GM12878 (cell line): Measurements from ENCODE around the gene REXO2. TPM values are rescaled to one million over a fixed set of nuclear protein-coding genes. Genes with fewer than 3 reads are reported as not detected.

Experiments used
- ATAC-seq: fragments of 200-7000 bp; cut with Tn5 transposase; 3 replicates; pipeline ENCODE4 v1.9.1; 2020; ENCODE audit warnings: mild to moderate bottlenecking, moderate library complexity
- BruUV-seq: library from RNA; stranded (reverse); fragments of 400-500 nt; replicated peaks from 2 replicates; lab custom pipeline; 2021; lab: Mats Ljungman, UMichigan
- CTCF ChIA-PET: fragments of 300-600 bp; sonication (Branson Sonifier 250); formaldehyde crosslinking; extraction: SDS; loops from one replicate; lab custom pipeline; 2021; ENCODE audit warnings: inconsistent platforms; lab: Yijun Ruan, JAX
- POLR2A ChIA-PET: fragments of 350-600 bp; formaldehyde crosslinking; extraction: SDS; loops from one replicate; lab custom pipeline; 2021; ENCODE audit warnings: inconsistent platforms; lab: Charles Lee
- RAD21 ChIA-PET: fragments of 300-600 bp; sonication (Branson Sonifier 250); formaldehyde crosslinking; loops from one replicate; lab custom pipeline; 2023; ENCODE audit warnings: antibody characterized with exemption; ENCODE audit not compliant: unreplicated experiment; lab: Charles Lee
- SMC1A ChIA-PET: fragments of 300-600 bp; sonication (Branson Sonifier 250); formaldehyde crosslinking; loops from one replicate; lab custom pipeline; 2023; ENCODE audit not compliant: unreplicated experiment, uncharacterized antibody; lab: Charles Lee
- DNase-seq: peaks from one replicate; pipeline ENCODE4 v3.0.0-alpha.2; 2011; ENCODE audit warnings: low read depth, low spot score
- FAIRE-seq: peaks from 3 replicates; lab custom pipeline; 2011; peaks lifted over from hg19 to GRCh38; lab: Jason Lieb, UNC
- H2AFZ ChIP-seq: 2 replicates; pipeline ENCODE4 v1.6.0; 2011; ENCODE audit warnings: low read depth, low read length, control low read depth; ENCODE audit not compliant: control insufficient read depth
- H3K27ac ChIP-seq: 2 replicates; pipeline ENCODE4 v1.5.1; 2011; ENCODE audit warnings: control low read depth; ENCODE audit not compliant: control insufficient read depth, insufficient read depth
- H3K27me3 ChIP-seq, 2 experiments: replicated peaks in 1 of 2; 2 replicates each; pipeline versions ENCODE4 v1.6.0 to v1.6.1; 2011; ENCODE audit warnings: low read length in 1 of 2; ENCODE audit not compliant: control insufficient read depth in 2 of 2, insufficient read depth in 2 of 2
- H3K36me3 ChIP-seq, 2 experiments: 2 replicates each; pipeline ENCODE4 v1.5.1; 2011; ENCODE audit warnings: low read length in 1 of 2; ENCODE audit not compliant: control insufficient read depth in 2 of 2, insufficient read depth in 2 of 2
- H3K4me1 ChIP-seq: 2 replicates; pipeline ENCODE4 v1.6.1; 2011; ENCODE audit warnings: mild to moderate bottlenecking, low read length, moderate library complexity, mixed read lengths; ENCODE audit not compliant: control insufficient read depth, insufficient read depth
- H3K4me2 ChIP-seq: 2 replicates; pipeline ENCODE4 v1.6.0; 2011; ENCODE audit warnings: control low read depth; ENCODE audit not compliant: control insufficient read depth, insufficient read depth
- H3K4me3 ChIP-seq: fragments of 200-600 bp; sonication (generic); 2 replicates; pipeline ENCODE4 v1.5.1; 2016
- H3K79me2 ChIP-seq: 2 replicates; pipeline ENCODE4 v1.6.0; 2011; ENCODE audit warnings: low read length; ENCODE audit not compliant: control insufficient read depth, insufficient read depth
- H3K9ac ChIP-seq: 2 replicates; pipeline ENCODE4 v1.8.0; 2011; ENCODE audit warnings: low read length, control low read depth, mixed read lengths; ENCODE audit not compliant: control insufficient read depth, insufficient read depth
- H3K9me3 ChIP-seq: replicated peaks from 3 replicates; pipeline ENCODE4 v1.5.1; 2011; ENCODE audit warnings: mild to moderate bottlenecking, low read length; ENCODE audit not compliant: control insufficient read depth, insufficient read depth
- H4K20me1 ChIP-seq: 2 replicates; pipeline ENCODE4 v1.6.0; 2011; ENCODE audit not compliant: control insufficient read depth, insufficient read depth
- ASH2L ChIP-seq: fragments of 300-600, 200-600 bp; sonication (generic); IDR thresholded peaks from 2 replicates; pipeline ENCODE4 v1.6.1; 2017; ENCODE audit warnings: low read depth, mild to moderate bottlenecking, borderline replicate concordance
- ATF7 ChIP-seq: fragments of 450-650 bp; IDR thresholded peaks from 2 replicates; pipeline ENCODE4 v1.6.1; 2016; ENCODE audit warnings: low read depth, mild to moderate bottlenecking
- CREB1 ChIP-seq: IDR thresholded peaks from 2 replicates; pipeline ENCODE4 v1.6.1; 2012; ENCODE audit warnings: low read depth, mild to moderate bottlenecking, inconsistent platforms
- EP300 ChIP-seq, 2 experiments: fragments of 150-350 bp in 1 of 2; IDR thresholded peaks; 2 replicates each; pipeline ENCODE4 v1.6.1; 2011 to 2012; ENCODE audit warnings: low read depth in 2 of 2, low read length in 2 of 2, borderline replicate concordance in 1 of 2, improper control_type of control experiment in 1 of 2, inconsistent platforms in 1 of 2; ENCODE audit not compliant: control insufficient read depth in 1 of 2
- JUND ChIP-seq: IDR thresholded peaks from 2 replicates; pipeline ENCODE4 v1.6.1; 2012; ENCODE audit warnings: low read depth, mild to moderate bottlenecking, low read length, improper control_type of control experiment, moderate library complexity
- KDM1A ChIP-seq: fragments of 200-600 bp; sonication (generic); IDR thresholded peaks from 2 replicates; pipeline ENCODE4 v1.6.1; 2016; ENCODE audit warnings: borderline replicate concordance
- MEF2A ChIP-seq: IDR thresholded peaks from 2 replicates; pipeline ENCODE4 v1.6.1; 2011; ENCODE audit warnings: low read depth, mild to moderate bottlenecking, low read length, moderate library complexity; ENCODE audit not compliant: insufficient read depth
- SREBF2 ChIP-seq: IDR thresholded peaks from 2 replicates; pipeline ENCODE4 v1.6.1; 2012; ENCODE audit warnings: mild to moderate bottlenecking, low read length
- STAT1 ChIP-seq: fragments of 450-650 bp; conservative IDR thresholded peaks from 2 replicates; pipeline ENCODE4 v1.6.1; 2014; ENCODE audit warnings: antibody characterized with exemption, mild to moderate bottlenecking
- ZNF207 ChIP-seq: fragments of 450-650 bp; IDR thresholded peaks from 2 replicates; pipeline ENCODE4 v1.6.1; 2014; ENCODE audit warnings: antibody characterized with exemption, mild to moderate bottlenecking, borderline replicate concordance
- WGBS: methylation state at CpG from one replicate; pipeline ENCODE4 v1.1.6; 2016; ENCODE audit warnings: low lambda C conversion rate; ENCODE audit not compliant: insufficient replicate concordance, insufficient coverage; ENCODE audit errors: missing lambda C conversion rate; 5-methylcytosine and 5-hydroxymethylcytosine counted together
- in situ Hi-C: fragments of 300-500 bp; cut with MboI; formaldehyde crosslinking; loops from 9 replicates; pipeline ENCODE4 v1.14.3; 2018; ENCODE audit warnings: mixed read lengths
- intact Hi-C: fragments of 100-400 bp; cut with micrococcal nuclease; formaldehyde crosslinking; loops from one replicate; pipeline ENCODE4 v1.14.2; 2022; ENCODE audit not compliant: unreplicated experiment
- polyA plus RNA-seq, 11 experiments: library from polyadenylated mRNA; depleted of rRNA in 4 of 11; unstranded in 6 of 11; stranded (reverse) in 5 of 11; fragments of >200 nt; fragmentation: Nextera tagmentation in 4 of 11; fragmentation: Illumina TruSeq in 1 of 11; extraction: Ambion mirVana in 4 of 11; extraction: Trizol in 1 of 11; gene quantifications; 1 replicate in 1 of 11; 2 replicates in 10 of 11; pipeline versions ENCODE4 v1.2.1 to v1.2.3, GENCODE V29; 2011 to 2016; ENCODE audit warnings: inconsistent platforms in 2 of 11, missing spikeins in 2 of 11, low read depth in 1 of 11
- total RNA-seq, 4 experiments: library from RNA; depleted of rRNA in 3 of 4; stranded (reverse); fragments of >200 nt in 3 of 4; fragmentation: Illumina TruSeq in 1 of 4; extraction: Trizol in 1 of 4; gene quantifications; 2 replicates each; pipeline versions ENCODE4 v1.2.1 to v1.2.3, GENCODE V29; 2013 to 2021
- TF ChIP-seq, protein P1 (sequence below): fragments of 450-650 bp; IDR thresholded peaks from 2 replicates; pipeline ENCODE4 v1.6.1; 2017; ENCODE audit warnings: mild to moderate bottlenecking
- TF ChIP-seq, protein P2 (sequence below): IDR thresholded peaks from 2 replicates; pipeline ENCODE4 v1.6.1; 2012; ENCODE audit warnings: low read length, inconsistent platforms
- TF ChIP-seq, protein P3 (sequence below): fragments of 450-650 bp; conservative IDR thresholded peaks from 2 replicates; pipeline ENCODE4 v1.6.1; 2017; ENCODE audit warnings: mild to moderate bottlenecking, moderate library complexity
- TF ChIP-seq, protein P4 (sequence below): IDR thresholded peaks from 2 replicates; pipeline ENCODE4 v1.6.1; 2011; ENCODE audit warnings: borderline replicate concordance, low read depth, mild to moderate bottlenecking, moderate library complexity, low read length; ENCODE audit not compliant: insufficient read depth, poor library complexity, severe bottlenecking

The REXO2 gene
- total and polyA plus RNA-seq, 10 of the 15 experiments (the other 5 are each of a cell fraction or from before 2014, with no cell fraction given): 3.3 to 12.5 (median 5.3) TPM

DNA sequence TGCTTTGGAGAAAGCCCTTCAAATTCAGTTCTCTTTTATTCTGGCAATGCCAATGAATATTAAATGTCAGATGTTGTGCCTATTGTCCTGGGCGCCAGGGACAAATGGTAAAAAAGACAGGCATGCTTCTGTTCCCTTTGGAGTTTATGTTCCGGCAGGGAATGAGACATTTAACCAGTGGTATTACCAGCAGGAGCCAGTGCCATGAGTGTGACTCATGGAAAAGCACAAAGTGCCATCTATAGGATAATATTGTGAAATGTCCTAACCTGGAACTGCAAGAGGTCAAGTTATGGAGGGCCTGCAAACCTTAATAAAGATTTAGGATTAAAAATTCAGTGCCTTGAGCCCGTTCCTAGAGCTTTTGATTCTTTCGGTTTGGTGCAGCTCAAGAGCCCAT is 39.5 kb downstream of the REXO2 start:
- Histone ChIP-seq H3K9me3 (peaks cover 1% of the 10 kb centered on the region; the same call in 1 of the 3 replicates), H3K27ac (no peak overlapping the region), H3K4me2 (no peak overlapping the region), H3K79me2 (no peaks in the 10 kb centered on the region), H3K36me3 (no peaks in the 10 kb centered on the region), H3K9ac (no peak overlapping the region), H4K20me1 (no peaks in the 10 kb centered on the region), H3K4me1 (no peaks in the 10 kb centered on the region), H3K4me3 (no peak overlapping the region), H3K27me3 (peaks cover 0 to 11% of the 10 kb centered on the region in 2 experiments; a peak in 3 of 4 replicates), H2AFZ (no peak overlapping the region)
- ATAC-seq (no peak), FAIRE-seq (no peak), DNase-seq (no peak)
- in situ Hi-C loops (no loop called here), intact Hi-C loops (no loop called here)
- ChIA-PET RAD21 (no interaction called here), CTCF (no interaction called here), SMC1A (interaction anchor here (0.6 kb wide), 1 partner anchor 34 kb away, joined by 3 read pairs; no protein-coding TSS in a partner anchor), POLR2A (no interaction called here)
- 24% methylated on average over 4 of the region's 4 CpGs for WGBS
- no TSS peak for BruUV-seq
- TF ChIP-seq, protein P1, sequence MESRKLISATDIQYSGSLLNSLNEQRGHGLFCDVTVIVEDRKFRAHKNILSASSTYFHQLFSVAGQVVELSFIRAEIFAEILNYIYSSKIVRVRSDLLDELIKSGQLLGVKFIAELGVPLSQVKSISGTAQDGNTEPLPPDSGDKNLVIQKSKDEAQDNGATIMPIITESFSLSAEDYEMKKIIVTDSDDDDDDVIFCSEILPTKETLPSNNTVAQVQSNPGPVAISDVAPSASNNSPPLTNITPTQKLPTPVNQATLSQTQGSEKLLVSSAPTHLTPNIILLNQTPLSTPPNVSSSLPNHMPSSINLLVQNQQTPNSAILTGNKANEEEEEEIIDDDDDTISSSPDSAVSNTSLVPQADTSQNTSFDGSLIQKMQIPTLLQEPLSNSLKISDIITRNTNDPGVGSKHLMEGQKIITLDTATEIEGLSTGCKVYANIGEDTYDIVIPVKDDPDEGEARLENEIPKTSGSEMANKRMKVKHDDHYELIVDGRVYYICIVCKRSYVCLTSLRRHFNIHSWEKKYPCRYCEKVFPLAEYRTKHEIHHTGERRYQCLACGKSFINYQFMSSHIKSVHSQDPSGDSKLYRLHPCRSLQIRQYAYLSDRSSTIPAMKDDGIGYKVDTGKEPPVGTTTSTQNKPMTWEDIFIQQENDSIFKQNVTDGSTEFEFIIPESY: no peak
- TF ChIP-seq MEF2A (no peak), SREBF2 (no peak), JUND (no peak), CREB1 (no peak), ASH2L (no peak), STAT1 (no peak), ATF7 (no peak), EP300 (IDR thresholded peaks at IDR 0.05; ENCODE audit: borderline replicate concordance in 1 of 2, control insufficient read depth in 1 of 2, low read depth in 2 of 2, low read length in 2 of 2) (no peak), KDM1A (no peak), ZNF207 (no peak)
- TF ChIP-seq, protein P2, sequence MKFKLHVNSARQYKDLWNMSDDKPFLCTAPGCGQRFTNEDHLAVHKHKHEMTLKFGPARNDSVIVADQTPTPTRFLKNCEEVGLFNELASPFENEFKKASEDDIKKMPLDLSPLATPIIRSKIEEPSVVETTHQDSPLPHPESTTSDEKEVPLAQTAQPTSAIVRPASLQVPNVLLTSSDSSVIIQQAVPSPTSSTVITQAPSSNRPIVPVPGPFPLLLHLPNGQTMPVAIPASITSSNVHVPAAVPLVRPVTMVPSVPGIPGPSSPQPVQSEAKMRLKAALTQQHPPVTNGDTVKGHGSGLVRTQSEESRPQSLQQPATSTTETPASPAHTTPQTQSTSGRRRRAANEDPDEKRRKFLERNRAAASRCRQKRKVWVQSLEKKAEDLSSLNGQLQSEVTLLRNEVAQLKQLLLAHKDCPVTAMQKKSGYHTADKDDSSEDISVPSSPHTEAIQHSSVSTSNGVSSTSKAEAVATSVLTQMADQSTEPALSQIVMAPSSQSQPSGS: no peak
- TF ChIP-seq, protein P3, sequence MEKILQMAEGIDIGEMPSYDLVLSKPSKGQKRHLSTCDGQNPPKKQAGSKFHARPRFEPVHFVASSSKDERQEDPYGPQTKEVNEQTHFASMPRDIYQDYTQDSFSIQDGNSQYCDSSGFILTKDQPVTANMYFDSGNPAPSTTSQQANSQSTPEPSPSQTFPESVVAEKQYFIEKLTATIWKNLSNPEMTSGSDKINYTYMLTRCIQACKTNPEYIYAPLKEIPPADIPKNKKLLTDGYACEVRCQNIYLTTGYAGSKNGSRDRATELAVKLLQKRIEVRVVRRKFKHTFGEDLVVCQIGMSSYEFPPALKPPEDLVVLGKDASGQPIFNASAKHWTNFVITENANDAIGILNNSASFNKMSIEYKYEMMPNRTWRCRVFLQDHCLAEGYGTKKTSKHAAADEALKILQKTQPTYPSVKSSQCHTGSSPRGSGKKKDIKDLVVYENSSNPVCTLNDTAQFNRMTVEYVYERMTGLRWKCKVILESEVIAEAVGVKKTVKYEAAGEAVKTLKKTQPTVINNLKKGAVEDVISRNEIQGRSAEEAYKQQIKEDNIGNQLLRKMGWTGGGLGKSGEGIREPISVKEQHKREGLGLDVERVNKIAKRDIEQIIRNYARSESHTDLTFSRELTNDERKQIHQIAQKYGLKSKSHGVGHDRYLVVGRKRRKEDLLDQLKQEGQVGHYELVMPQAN: no peak
- TF ChIP-seq, protein P4, sequence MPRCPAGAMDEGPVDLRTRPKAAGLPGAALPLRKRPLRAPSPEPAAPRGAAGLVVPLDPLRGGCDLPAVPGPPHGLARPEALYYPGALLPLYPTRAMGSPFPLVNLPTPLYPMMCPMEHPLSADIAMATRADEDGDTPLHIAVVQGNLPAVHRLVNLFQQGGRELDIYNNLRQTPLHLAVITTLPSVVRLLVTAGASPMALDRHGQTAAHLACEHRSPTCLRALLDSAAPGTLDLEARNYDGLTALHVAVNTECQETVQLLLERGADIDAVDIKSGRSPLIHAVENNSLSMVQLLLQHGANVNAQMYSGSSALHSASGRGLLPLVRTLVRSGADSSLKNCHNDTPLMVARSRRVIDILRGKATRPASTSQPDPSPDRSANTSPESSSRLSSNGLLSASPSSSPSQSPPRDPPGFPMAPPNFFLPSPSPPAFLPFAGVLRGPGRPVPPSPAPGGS: no peak
